ENCODE measurements around the gene SYNGR3. TPM values are rescaled to one million over a fixed set of nuclear protein-coding genes. Genes with fewer than 3 reads are reported as not detected.
A peak's percentile ranks its signal among the peaks of the same experiment; 100 is the strongest.

SYNGR3 gene
- total RNA-seq, 2 donors from 2014 or later = 0.52 to 2.1 TPM

- peak overlapping the region in 1 of 2 donors; percentile 26 for H3K27ac ChIP-seq
- DNase-seq (ENCODE audit: low spot score) = peak; percentile 87
- H3K4me3 ChIP-seq = peak overlapping the region in 1 of 2 donors; percentile 14
- H3K9me3 ChIP-seq = no peaks in the 10 kb centered on the region
- peaks cover 41% of the 10 kb centered on the region for H3K36me3 ChIP-seq
- TF ChIP-seq CTCF (IDR thresholded peaks at IDR 0.05) = peak; percentile 74 to 98
- H3K4me1 ChIP-seq = peaks cover 0 to 57% of the 10 kb centered on the region in 2 donors
- no peaks in the 10 kb centered on the region for H3K27me3 ChIP-seq
These were observed 14.3 kb downstream of the SYNGR3 start for GRCh38 chr16:2003827-2004641.

- no peak overlapping the region for H3K27ac ChIP-seq
- no peaks in the 10 kb centered on the region for H3K27me3 ChIP-seq
- no peak for DNase-seq (ENCODE audit: low spot score)
- peaks cover 0 to 59% of the 10 kb centered on the region in 2 donors for H3K4me1 ChIP-seq
- TF ChIP-seq CTCF (IDR thresholded peaks at IDR 0.05) = no peak
- H3K9me3 ChIP-seq = no peaks in the 10 kb centered on the region
- peaks cover 32% of the 10 kb centered on the region for H3K36me3 ChIP-seq
- H3K4me3 ChIP-seq = no peak overlapping the region
These were observed 15.2 kb downstream of the SYNGR3 start for GRCh38 chr16:2004795-2005517.

GRCh38 chr16:2005646-2006045, 15.9 kb downstream of the SYNGR3 start:
- Histone ChIP-seq H3K27me3 (no peaks in the 10 kb centered on the region), H3K9me3 (no peaks in the 10 kb centered on the region), H3K4me3 (no peak overlapping the region), H3K4me1 (peaks cover 0 to 66% of the 10 kb centered on the region in 2 donors), H3K27ac (no peak overlapping the region), H3K36me3 (peaks cover 26% of the 10 kb centered on the region)
- TF ChIP-seq CTCF (IDR thresholded peaks at IDR 0.05) = no peak
- DNase-seq (ENCODE audit: low spot score) = no peak

GRCh38 chr16:2006317-2006716, 16.5 kb downstream of the SYNGR3 start:
- H3K36me3 ChIP-seq = peaks cover 21% of the 10 kb centered on the region
- TF ChIP-seq CTCF (IDR thresholded peaks at IDR 0.05) = no peak
- no peak overlapping the region for H3K27ac ChIP-seq
- no peaks in the 10 kb centered on the region for H3K9me3 ChIP-seq
- no peaks in the 10 kb centered on the region for H3K27me3 ChIP-seq
- no peak overlapping the region for H3K4me3 ChIP-seq
- no peak for DNase-seq (ENCODE audit: low spot score)
- peaks cover 0 to 67% of the 10 kb centered on the region in 2 donors for H3K4me1 ChIP-seq

GRCh38 chr16:2007081-2007836, 17.5 kb downstream of the SYNGR3 start:
- TF ChIP-seq CTCF (IDR thresholded peaks at IDR 0.05) = no peak
- Histone ChIP-seq H3K4me1 (peaks cover 0 to 67% of the 10 kb centered on the region in 2 donors), H3K27me3 (no peaks in the 10 kb centered on the region), H3K36me3 (peaks cover 11% of the 10 kb centered on the region), H3K27ac (no peak overlapping the region), H3K4me3 (no peak overlapping the region), H3K9me3 (no peaks in the 10 kb centered on the region)
- no peak for DNase-seq (ENCODE audit: low spot score)

Data from right atrium auricular region (tissue), 2 donors.